ENCODE results near the gene GPR157.

- TF ChIP-seq CTCF (IDR thresholded peaks at IDR 0.05) (no peak), POLR2A (IDR thresholded peaks at IDR 0.05) (no peak), POLR2AphosphoS5 (IDR thresholded peaks at IDR 0.05; ENCODE audit: insufficient read depth in 1 of 2, low read depth in 1 of 2) (no peak)
These were observed 35.8 kb downstream of the GPR157 start for GRCh38 chr1:9093091-9093490.

All from vagina (tissue), 2 donors.